Adrenal gland (tissue), 5 donors: Measurements from ENCODE around the gene PLXNA4.

Source experiments
- POLR2A ChIP-seq, 2 donors: fragments of 450-650 bp; IDR thresholded peaks; one replicate each; pipeline ENCODE4 v1.6.1; 2017; ENCODE audit warnings: antibody characterized with exemption in 2 of 2, mild to moderate bottlenecking in 2 of 2, moderate library complexity in 1 of 2
- TF ChIP-seq, protein P1 (sequence below), 6 experiments: fragments of 450-650 bp in 4 of 6; fragments of 200-600 bp in 2 of 6; sonication (generic) in 1 of 6; IDR thresholded peaks; 1 replicate in 5 of 6; 2 replicates in 1 of 6; pipeline versions ENCODE4 v1.5.1 to v1.8.0; 2016 to 2021; ENCODE audit warnings: antibody characterized with exemption in 6 of 6, mild to moderate bottlenecking in 2 of 6, moderate library complexity in 1 of 6
- donor health status: DM: no; HTN: no; CAD: no.

DNA sequence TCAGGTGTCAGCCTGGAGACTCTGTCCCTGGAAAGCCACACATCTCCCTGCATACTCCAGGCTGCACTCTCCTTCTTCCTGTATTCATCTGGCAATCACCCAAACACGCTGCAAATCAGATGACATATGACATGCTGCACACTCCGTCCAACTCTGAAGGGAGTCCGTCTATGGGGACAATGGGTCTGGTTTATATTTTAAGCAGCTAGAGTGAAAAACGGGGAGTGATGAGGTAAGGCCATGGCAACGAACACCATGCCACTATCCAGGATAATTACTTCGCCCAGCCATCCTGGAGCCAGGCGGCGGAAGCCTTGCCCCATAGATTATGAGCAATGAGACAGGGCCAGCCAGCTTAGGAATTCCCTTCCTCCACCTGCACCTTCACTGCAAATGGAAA is 140.1 kb downstream of the PLXNA4 start:
- TF ChIP-seq, protein P1, sequence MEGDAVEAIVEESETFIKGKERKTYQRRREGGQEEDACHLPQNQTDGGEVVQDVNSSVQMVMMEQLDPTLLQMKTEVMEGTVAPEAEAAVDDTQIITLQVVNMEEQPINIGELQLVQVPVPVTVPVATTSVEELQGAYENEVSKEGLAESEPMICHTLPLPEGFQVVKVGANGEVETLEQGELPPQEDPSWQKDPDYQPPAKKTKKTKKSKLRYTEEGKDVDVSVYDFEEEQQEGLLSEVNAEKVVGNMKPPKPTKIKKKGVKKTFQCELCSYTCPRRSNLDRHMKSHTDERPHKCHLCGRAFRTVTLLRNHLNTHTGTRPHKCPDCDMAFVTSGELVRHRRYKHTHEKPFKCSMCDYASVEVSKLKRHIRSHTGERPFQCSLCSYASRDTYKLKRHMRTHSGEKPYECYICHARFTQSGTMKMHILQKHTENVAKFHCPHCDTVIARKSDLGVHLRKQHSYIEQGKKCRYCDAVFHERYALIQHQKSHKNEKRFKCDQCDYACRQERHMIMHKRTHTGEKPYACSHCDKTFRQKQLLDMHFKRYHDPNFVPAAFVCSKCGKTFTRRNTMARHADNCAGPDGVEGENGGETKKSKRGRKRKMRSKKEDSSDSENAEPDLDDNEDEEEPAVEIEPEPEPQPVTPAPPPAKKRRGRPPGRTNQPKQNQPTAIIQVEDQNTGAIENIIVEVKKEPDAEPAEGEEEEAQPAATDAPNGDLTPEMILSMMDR (IDR thresholded peaks at IDR 0.05): no peak
- TF ChIP-seq POLR2A (IDR thresholded peaks at IDR 0.05): no peak
